Tibial nerve (tissue), 4 donors: ENCODE measurements around the gene KRT75. TPM values are rescaled to one million over a fixed set of nuclear protein-coding genes. Genes with fewer than 3 reads are reported as not detected.
"Not testable (repeated sequence)": the region's sequence is repeated elsewhere in the genome, so short reads cannot be mapped to it uniquely, and the experiment has no call there.

ENCODE experiments used
- DNase-seq, 2 donors: peaks; one replicate each; pipeline ENCODE4 v3.0.0-alpha.2; 2019; ENCODE audit warnings: low spot score in 2 of 2
- H3K27ac ChIP-seq, 4 donors: fragments of 200-600 bp; sonication (generic) in 3 of 4; one replicate each; pipeline ENCODE4 v1.5.1; 2017 to 2019; ENCODE audit warnings: mild to moderate bottlenecking in 1 of 4
- H3K27me3 ChIP-seq, 2 donors: fragments of 200-600 bp; sonication (generic) in 1 of 2; one replicate each; pipeline versions ENCODE4 v1.5.1 to v1.6.0; 2017 to 2019
- H3K36me3 ChIP-seq, 3 donors: fragments of 200-600 bp; sonication (generic); one replicate each; pipeline ENCODE4 v1.5.1; 2018 to 2019
- H3K4me1 ChIP-seq, 4 donors: fragments of 200-600 bp; sonication (generic) in 3 of 4; one replicate each; pipeline ENCODE4 v1.5.1; 2017 to 2019
- H3K4me3 ChIP-seq, 4 donors: fragments of 200-600 bp; sonication (generic) in 3 of 4; one replicate each; pipeline ENCODE4 v1.5.1; 2017 to 2019; ENCODE audit warnings: mild to moderate bottlenecking in 1 of 4, moderate library complexity in 1 of 4
- H3K9me3 ChIP-seq, 4 donors: fragments of 200-600 bp; sonication (generic) in 3 of 4; one replicate each; pipeline ENCODE4 v1.5.1; 2017 to 2019
- CTCF ChIP-seq, 5 experiments: fragments of 200-600 bp in 3 of 5; fragments of 450-650 bp in 2 of 5; sonication (generic) in 3 of 5; IDR thresholded peaks; one replicate each; pipeline ENCODE4 v1.5.1; 2016 to 2019; ENCODE audit warnings: antibody characterized with exemption in 5 of 5, mild to moderate bottlenecking in 3 of 5, moderate library complexity in 2 of 5
- EP300 ChIP-seq, 2 donors: sonication (generic); formaldehyde crosslinking; IDR thresholded peaks; one replicate each; pipeline ENCODE4 v1.6.1; 2017; ENCODE audit warnings: antibody characterized with exemption in 2 of 2, mild to moderate bottlenecking in 1 of 2
- POLR2A ChIP-seq, 2 donors: fragments of 450-650 bp; IDR thresholded peaks; one replicate each; pipeline ENCODE4 v1.6.1; 2017; ENCODE audit warnings: antibody characterized with exemption in 2 of 2, mild to moderate bottlenecking in 2 of 2, moderate library complexity in 2 of 2
- WGBS, 2 donors: methylation state at CpG; one replicate each; pipeline ENCODE4 v1.1.5; 2018; 5-methylcytosine and 5-hydroxymethylcytosine counted together
- total RNA-seq, 4 donors: library from RNA; depleted of rRNA; stranded (reverse); fragments of >200 nt; gene quantifications; one replicate each; pipeline ENCODE4 v1.1.0, GENCODE V29; 2016

KRT75 gene
- total RNA-seq, 4 donors from 2014 or later: not detected

DNA sequence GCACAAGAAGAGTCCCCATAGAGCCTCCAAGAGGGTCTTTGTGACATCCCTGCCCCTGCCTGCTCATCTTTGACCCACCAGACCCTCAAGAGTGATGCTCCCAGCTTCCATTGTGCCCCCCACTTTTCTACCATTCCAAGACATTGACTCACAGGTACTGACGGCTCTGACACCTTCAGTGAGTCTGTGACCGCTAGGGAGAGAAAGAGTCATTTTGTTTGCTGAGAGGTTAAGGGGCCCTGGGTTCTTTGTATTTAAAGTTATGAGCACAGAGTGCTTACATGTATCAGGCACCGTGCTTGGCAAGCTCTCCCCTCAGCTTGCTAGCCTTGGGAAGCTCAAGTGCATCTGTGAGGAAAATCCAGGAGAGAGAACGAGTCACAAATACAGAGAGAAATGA, 21.0 kb downstream of the KRT75 start:
- peaks cover 0 to 34% (median 5%) of the 10 kb centered on the region in 4 donors for H3K4me1 ChIP-seq
- DNase-seq: no peak
- H3K4me3 ChIP-seq: no peak overlapping the region
- 41 to 61% methylated on average over 4 of the region's 4 CpGs for WGBS, 2 donors
- H3K27me3 ChIP-seq: no peaks in the 10 kb centered on the region
- TF ChIP-seq EP300 (IDR thresholded peaks at IDR 0.05) (no peak), POLR2A (IDR thresholded peaks at IDR 0.05) (no peak), CTCF (IDR thresholded peaks at IDR 0.05) (no peak)
- no peaks in the 10 kb centered on the region for H3K36me3 ChIP-seq
- no peak overlapping the region for H3K27ac ChIP-seq
- no peaks in the 10 kb centered on the region for H3K9me3 ChIP-seq

GRCh38 chr12:52411815-52412214, 22.4 kb downstream of the KRT75 start:
- TF ChIP-seq EP300 (IDR thresholded peaks at IDR 0.05) (no peak), POLR2A (IDR thresholded peaks at IDR 0.05) (no peak), CTCF (IDR thresholded peaks at IDR 0.05) (no peak)
- Histone ChIP-seq H3K9me3 (no peaks in the 10 kb centered on the region), H3K4me1 (peaks cover 0 to 23% (median 3%) of the 10 kb centered on the region in 4 donors), H3K4me3 (no peak overlapping the region), H3K27ac (no peak overlapping the region), H3K27me3 (no peaks in the 10 kb centered on the region), H3K36me3 (no peaks in the 10 kb centered on the region)
- DNase-seq: no peak
- WGBS, 2 donors: 90 to 96% methylated on average over 10 of the region's 10 CpGs

- WGBS, 2 donors: no CpG with 5 or more reads among the region's 1 CpG
- not testable (repeated sequence) for H3K27ac ChIP-seq, H3K27me3 ChIP-seq, H3K4me3 ChIP-seq, DNase-seq, H3K9me3 ChIP-seq, H3K36me3 ChIP-seq
- peaks cover 0 to 12% (median 0%) of the 10 kb centered on the region in 4 donors for H3K4me1 ChIP-seq
Measured at GRCh38 chr12:52410589-52411248, 23.5 kb downstream of the KRT75 start.

DNA sequence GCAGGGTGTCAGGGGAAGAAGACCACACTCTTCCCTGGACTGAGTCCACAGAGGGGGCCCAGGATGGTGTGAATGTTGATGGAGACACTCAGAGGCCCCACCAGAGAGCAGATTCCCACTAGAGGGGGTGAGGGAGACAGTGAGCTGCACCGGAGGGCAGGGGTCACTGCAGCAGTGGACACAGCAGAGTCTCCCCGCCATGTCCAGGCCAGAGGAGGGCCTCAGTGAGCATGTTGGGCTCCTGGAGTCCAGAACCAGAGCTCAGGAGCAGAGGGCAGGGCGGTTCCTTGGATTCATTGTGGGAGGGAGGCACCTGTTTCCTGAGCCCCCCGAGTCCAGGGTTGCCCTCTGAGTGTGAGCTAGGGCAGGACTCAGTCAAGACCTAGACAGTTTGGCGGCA, 26.3 kb downstream of the KRT75 start:
- Histone ChIP-seq H3K9me3 (no peaks in the 10 kb centered on the region), H3K36me3 (no peaks in the 10 kb centered on the region), H3K4me3 (no peak overlapping the region), H3K27me3 (no peaks in the 10 kb centered on the region), H3K27ac (no peak overlapping the region), H3K4me1 (peaks cover 0 to 7% (median 0%) of the 10 kb centered on the region in 4 donors)
- no peak for TF ChIP-seq CTCF (IDR thresholded peaks at IDR 0.05)
- no peak for TF ChIP-seq EP300 (IDR thresholded peaks at IDR 0.05)
- no peak for TF ChIP-seq POLR2A (IDR thresholded peaks at IDR 0.05)
- DNase-seq: no peak
- WGBS, 2 donors: 80 to 89% methylated on average over 2 to 5 of the region's 5 CpGs

DNA sequence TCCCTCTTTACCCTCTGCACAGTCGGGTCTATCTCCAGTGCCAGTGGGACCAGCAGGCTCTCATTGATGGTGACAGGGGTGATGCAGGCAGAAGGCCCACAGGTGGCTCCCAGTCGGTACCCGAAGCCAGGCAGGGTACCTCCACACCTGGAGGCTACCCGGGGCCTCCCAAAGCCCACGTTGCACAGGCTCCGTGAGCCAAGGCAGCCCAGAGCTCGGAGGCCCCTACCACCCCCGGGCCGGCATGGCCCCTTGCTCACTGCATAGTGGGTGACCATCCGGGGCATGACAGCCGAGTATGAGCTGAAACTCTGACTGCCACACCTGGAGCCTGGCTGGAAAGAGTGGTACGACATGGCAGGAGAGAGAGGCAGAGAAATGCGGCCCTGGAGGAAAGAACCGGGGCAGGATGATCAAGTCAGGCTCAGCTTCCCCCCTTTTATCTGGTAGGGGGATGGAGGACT, 28.2 kb downstream of the KRT75 start, which contains the start of gene KRT82:
Gene KRT82, minus strand, starts transcription at position 414 of the 464 bp plus-strand sequence. Its CDS starts 58 bp downstream, at position 356.
- DNase-seq: no peak
- Histone ChIP-seq H3K9me3 (no peaks in the 10 kb centered on the region), H3K27ac (no peak within 1 kb of the TSS), H3K36me3 (no peaks in the 10 kb centered on the region), H3K4me3 (no peak within 1 kb of the TSS), H3K27me3 (no peaks in the 10 kb centered on the region), H3K4me1 (no peaks in the 10 kb centered on the region)
- WGBS, 2 donors: 95 to 96% methylated on average over 5 to 14 of the region's 14 CpGs
- no peak for TF ChIP-seq CTCF (IDR thresholded peaks at IDR 0.05)
- no peak for TF ChIP-seq EP300 (IDR thresholded peaks at IDR 0.05)
- no peak for TF ChIP-seq POLR2A (IDR thresholded peaks at IDR 0.05)
